GM19468 (cell line): Measurements from ENCODE around the gene C1orf210.

Source experiments
- ATAC-seq: cut with Tn5 transposase; IDR thresholded peaks from one replicate; pipeline ENCODE4 v1.9.1; 2021; ENCODE audit warnings: mild to moderate bottlenecking, moderate library complexity, moderate number of reproducible peaks; ENCODE audit not compliant: unreplicated experiment; ENCODE audit errors: extremely low read depth

Gene C1orf210

GRCh38 chr1:43312663-43313515, 27.5 kb upstream of the C1orf210 start:
- no peak for ATAC-seq

GRCh38 chr1:43312212-43312623, 26.8 kb upstream of the C1orf210 start:
- ATAC-seq, result no peak

GRCh38 chr1:43311521-43311920, 26.1 kb upstream of the C1orf210 start:
- no peak for ATAC-seq

DNA sequence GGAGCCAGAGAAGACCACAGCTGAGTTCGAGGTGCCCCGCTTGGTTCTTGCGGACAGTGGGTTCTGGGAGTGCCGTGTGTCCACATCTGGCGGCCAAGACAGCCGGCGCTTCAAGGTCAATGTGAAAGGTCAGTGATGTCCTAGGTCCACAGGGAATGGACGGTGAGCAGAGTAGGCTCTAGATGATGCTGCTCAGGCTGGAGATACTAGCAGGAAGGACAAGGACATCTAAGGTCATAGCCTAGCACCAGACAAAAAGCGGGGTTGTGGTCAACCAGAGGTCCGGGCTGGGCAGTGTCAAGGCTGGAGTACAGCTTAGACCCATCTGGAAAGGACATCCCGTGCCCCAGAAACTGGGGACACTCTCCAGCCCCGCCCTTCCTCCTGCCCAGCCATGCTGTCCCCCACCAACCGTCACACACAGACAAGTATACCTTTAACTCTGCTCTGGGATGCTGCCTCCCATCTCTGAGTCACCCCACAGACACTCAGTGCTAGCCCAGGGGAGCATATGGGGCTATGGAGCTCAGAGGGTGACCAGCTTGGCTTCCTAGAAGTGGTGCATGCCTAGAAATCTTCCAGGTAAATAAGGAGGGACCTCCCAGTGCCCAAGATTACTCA, 24.1 kb upstream of the C1orf210 start:
- no peak for ATAC-seq

DNA sequence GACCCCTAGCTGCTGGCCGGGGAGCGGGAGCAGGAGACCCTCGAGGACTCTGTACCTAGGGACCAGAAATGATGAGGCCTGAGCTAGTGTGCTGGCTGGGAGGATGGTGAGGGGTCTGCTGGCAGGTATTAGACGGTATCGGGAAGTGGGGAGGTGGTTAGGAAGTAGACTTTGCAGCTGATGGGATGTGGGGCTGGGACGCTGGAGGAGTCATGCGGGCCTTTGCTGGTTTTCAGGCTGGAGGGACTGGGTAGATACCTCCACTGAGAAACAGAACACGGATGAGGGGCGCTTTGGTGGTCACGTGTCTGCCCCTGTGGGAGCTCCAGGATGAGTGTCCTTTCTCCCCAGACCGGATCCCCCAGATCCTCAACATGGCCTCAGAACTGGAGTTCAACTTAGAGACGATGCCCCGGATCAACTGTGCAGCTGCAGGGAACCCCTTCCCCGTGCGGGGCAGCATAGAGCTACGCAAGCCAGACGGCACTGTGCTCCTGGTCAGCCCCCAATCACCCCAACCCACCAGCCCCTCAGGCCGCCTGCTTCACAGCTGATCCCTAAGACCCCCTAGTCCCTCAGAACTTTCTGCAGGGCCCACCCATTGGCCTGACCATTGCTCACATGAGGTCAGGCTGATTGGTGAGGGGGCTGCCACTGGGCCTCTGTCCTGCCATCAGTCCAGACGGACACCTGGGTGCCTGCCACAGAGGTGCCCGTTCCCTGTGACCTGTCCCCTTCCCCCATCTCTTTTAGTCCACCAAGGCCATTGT, 23.4 kb upstream of the C1orf210 start:
- ATAC-seq, result no peak

DNA sequence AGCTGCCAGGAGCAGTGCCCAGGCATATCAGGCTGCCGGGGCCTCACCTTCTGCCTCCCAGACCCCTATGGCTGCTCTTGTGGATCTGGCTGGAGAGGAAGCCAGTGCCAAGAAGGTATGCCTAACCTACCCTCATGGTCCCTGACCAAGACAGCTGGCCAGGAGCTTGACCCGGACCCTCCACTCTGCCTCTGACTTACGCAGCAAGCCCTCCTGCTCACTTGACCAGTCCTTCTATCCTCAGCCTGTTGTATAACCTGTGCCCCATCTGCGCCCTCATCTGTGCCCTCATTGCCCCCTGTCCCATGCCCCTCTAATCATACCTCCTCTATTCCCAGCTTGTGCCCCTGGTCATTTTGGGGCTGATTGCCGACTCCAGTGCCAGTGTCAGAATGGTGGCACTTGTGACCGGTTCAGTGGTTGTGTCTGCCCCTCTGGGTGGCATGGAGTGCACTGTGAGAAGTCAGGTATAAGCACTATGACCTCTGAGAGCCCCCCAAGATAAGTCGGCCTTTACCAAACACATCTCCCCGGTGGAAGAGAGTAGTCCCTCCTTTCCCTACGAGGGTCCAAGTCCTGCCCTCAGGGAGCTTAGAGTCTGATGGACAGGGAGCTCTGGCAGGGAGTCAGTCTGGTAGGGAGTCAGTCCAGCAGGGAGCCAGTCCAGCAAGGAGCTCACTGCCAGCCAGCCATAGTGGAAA, 22.2 kb upstream of the C1orf210 start:
- ATAC-seq, result no peak

DNA sequence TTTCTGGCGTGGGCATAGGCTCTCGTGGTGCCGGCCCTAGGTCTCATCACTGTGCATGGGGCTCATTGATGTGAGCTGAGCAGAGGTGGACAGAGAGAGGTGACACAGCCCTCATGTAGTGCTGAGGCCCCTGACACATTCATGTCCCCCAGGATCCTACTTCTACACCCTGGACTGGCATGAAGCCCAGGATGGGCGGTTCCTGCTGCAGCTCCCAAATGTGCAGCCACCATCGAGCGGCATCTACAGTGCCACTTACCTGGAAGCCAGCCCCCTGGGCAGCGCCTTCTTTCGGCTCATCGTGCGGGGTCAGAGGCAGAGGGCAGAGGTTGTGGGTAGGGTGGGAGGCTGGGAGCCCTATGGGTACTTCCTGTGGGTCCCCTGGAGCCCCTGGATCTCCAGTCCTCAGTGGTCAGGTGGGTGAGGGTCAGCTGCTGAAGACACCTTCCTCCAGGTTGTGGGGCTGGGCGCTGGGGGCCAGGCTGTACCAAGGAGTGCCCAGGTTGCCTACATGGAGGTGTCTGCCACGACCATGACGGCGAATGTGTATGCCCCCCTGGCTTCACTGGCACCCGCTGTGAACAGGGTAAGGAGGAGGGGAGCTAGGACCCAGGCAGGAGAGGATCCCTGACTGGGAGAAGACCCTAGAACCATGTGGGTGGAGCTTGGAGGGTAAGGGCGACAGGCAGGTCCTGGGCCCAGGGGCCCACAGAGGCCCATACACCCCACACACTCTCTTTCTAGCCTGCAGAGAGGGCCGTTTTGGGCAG, 21.5 kb upstream of the C1orf210 start:
- no peak for ATAC-seq

GRCh38 chr1:43305926-43306687, 20.7 kb upstream of the C1orf210 start:
- no peak for ATAC-seq

GRCh38 chr1:43305461-43305860, 20.1 kb upstream of the C1orf210 start:
- ATAC-seq, result no peak

DNA sequence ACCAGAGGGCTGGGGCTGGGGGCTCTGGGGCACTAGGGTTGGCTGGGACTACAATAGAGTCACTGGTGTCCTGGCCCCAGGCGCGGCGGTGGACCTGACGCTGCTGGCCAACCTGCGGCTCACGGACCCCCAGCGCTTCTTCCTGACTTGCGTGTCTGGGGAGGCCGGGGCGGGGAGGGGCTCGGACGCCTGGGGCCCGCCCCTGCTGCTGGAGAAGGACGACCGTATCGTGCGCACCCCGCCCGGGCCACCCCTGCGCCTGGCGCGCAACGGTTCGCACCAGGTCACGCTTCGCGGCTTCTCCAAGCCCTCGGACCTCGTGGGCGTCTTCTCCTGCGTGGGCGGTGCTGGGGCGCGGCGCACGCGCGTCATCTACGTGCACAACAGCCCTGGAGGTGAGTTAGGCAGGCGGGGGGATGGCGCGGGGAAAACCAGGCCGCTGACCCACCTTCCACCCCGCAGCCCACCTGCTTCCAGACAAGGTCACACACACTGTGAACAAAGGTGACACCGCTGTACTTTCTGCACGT, 19.5 kb upstream of the C1orf210 start:
- no peak for ATAC-seq

- ATAC-seq, result no peak
These were observed 18.9 kb upstream of the C1orf210 start for GRCh38 chr1:43304314-43304681.

- no peak for ATAC-seq
These were observed 18.3 kb upstream of the C1orf210 start for GRCh38 chr1:43303471-43304313.

GRCh38 chr1:43302721-43303470, 17.5 kb upstream of the C1orf210 start:
- ATAC-seq, result no peak

DNA sequence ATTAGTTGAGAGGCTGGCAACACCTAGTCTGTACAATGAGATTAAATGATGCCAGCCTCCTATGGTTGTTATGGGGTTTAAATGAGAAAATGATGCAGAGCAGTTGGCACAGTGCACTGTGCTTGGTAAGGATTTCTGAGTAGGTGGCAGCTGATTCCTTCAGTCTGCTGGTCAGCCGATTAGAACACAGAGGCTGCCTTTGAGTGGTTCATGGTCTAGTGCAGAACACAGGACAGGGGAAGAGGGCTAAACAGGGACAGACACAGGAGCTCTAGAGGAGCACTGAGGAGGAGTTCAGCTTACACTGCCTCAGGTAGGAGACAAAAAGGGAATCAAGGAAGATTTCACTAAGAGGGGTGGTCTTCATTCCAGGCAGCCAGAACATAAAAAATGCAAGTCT, 16.8 kb upstream of the C1orf210 start:
- no peak for ATAC-seq

- ATAC-seq, result no peak
These were observed 15.2 kb upstream of the C1orf210 start, which contains the start of gene TIE1 for GRCh38 chr1:43300378-43301094. TIE1 (plus strand) TSS chr1:43300982; CDS start chr1:43301072, 90 bp downstream.

DNA sequence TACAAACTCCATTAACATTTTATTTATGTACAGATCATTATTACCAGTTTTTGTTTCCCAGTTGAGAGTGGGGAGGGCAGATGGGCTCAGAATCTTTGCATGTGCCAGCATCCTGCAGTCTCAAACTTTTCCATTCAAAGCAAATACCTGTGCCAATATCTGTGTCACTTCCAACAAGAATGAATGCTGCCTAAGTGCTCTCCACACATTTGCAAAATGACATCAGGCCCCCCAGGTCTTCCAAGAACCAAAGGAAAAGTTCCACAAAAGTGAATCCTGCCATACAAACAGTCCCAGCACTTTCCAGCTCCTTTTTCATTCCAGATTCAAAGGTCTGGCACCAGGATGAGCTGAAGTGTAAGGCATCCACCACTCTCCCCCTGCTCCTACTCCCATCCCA, 13.7 kb upstream of the C1orf210 start:
- ATAC-seq, result no peak
